ENCODE measurements around the gene PYGO2.
A peak's percentile ranks its signal among the peaks of the same experiment; 100 is the strongest.
"Not testable (repeated sequence)": the region's sequence is repeated elsewhere in the genome, so short reads cannot be mapped to it uniquely, and the experiment has no call there.

The PYGO2 gene

GRCh38 chr1:155000411-155000725 lies 38.8 kb upstream of the PYGO2 start:
- peak; percentile 61 for DNase-seq (ENCODE audit: low spot score)

GRCh38 chr1:154999571-155000410 lies 38.2 kb upstream of the PYGO2 start:
- peak; percentile 64 for DNase-seq (ENCODE audit: low spot score)

GRCh38 chr1:154998818-154999570 lies 37.4 kb upstream of the PYGO2 start:
- peak; percentile 90 for DNase-seq (ENCODE audit: low spot score)

GRCh38 chr1:154998201-154998780 lies 36.7 kb upstream of the PYGO2 start:
- no peak for DNase-seq (ENCODE audit: low spot score)

DNA sequence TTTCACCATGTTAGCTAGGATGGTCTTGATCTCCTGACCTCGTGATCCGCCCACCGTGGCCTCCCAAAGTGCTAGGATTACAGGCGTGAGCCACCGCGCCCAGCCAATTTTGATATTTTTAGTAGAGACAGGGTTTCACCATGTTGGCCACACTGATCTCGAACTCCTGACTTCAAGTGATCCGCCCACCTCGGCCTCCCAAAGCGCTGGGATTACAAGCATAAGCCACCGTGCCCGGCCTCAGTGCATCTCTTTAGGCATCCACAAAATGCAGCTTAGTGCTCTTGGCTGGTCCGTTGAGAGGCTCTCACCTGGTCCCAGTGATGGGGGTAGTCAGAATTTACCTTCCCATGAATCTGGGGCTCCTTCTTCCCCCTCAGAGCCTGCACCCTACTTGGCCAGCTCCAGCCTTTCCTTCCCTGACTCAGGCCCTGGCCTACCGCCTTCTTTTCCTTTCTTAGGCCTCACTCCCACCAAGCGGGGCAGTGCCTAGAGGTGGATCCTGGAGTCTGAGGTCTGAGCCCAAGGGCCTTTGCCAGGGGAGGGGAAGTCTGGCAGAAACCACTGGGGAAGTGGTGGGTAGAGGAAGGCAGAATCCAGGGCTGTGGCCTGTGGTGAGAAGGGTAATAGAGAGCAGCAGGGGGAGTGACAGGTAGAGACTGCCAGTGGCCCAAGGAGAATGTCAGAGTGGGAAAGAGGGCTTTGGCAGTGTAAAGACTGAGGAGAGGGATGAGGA lies 35.6 kb upstream of the PYGO2 start:
- no peak for DNase-seq (ENCODE audit: low spot score)

DNA sequence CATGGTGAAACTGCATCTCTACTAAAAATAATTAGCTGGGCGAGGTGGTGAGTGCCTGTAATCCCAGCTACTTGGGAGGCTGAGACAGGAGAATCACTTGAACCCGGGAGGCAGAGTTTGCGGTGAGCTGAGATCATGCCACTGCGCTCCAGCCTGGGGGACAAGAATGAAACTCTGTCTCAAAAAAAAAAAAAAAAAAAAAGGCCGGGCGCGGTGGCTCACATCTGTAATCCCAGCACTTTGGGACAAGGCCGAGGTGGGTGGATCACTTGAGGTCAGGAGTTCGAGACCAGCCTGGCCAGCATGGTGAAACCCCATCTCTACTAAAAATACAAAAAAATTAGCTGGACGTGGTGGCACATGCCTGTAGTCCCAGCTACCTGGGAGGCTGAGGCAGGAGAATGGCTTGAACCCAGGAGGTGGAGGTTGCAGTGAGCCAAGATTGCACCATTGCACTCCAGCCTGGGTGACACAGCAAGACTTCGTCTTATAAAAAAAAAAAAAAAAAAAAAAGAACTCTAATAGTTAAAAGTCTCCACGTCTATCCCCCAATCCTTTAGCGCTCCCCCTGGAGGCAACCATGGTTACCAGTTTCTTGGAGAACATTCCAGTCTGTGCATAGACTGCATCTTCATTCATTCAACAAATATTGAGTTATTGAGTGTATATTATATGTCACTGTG lies 33.9 kb upstream of the PYGO2 start:
- DNase-seq (ENCODE audit: low spot score) = peak; percentile 72

GRCh38 chr1:154994591-154994990 lies 33.0 kb upstream of the PYGO2 start:
- DNase-seq (ENCODE audit: low spot score) = no peak

DNA sequence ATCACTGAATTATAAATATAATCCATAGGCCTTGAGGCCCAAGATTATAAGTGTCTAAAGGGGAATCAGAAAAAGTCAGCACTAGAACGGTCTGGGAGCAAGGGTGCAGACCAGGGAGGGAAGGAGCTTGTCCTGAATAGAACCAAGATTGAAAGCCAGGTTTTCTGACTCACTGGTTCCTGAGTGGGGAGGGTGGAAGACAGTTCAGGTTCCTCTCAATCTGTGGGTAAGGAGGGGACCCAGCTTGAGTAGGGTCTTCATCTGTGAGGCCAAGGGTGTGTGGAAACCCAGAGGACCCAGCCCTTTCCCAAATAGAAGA lies 32.6 kb upstream of the PYGO2 start:
- DNase-seq (ENCODE audit: low spot score) = no peak

DNA sequence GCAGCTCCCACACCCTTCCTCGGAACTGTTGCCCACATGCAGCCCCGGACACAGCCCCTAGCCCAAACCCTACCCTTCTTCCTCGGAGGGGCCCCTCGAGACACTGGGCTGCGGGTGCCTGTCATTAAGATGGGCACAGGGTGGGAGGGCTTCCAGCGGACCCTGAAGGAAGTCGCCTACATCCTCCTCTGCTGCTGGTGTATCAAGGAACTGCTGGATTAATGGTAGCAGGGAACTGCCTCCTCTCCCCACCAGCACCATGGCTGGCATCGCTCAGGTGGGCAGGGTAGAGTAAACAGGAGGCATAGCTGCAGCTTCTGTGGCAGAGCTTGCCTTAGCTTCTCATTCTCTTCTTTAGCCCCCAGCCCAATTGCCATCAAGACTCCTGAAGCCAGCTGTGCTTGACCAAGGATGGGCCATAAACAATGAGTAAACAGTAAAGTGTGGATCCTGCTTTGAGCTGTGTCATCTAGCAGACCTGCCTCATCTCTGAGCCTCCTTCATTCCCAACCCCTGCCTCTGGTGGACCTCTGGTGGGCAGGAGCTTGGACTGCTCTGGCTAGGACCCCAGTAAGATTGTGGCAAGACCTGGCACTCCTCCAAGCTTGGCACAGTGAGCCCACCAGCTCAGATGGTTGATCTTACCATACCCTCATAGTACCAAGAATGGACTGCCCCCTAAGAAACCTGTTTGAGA lies 32.1 kb upstream of the PYGO2 start, which contains the start of gene LENEP:
TSS of gene LENEP (plus strand) at position 15 of the 697 bp plus-strand sequence. CDS start at position 37, 22 bp downstream.
- DNase-seq (ENCODE audit: low spot score) = no peak

DNA sequence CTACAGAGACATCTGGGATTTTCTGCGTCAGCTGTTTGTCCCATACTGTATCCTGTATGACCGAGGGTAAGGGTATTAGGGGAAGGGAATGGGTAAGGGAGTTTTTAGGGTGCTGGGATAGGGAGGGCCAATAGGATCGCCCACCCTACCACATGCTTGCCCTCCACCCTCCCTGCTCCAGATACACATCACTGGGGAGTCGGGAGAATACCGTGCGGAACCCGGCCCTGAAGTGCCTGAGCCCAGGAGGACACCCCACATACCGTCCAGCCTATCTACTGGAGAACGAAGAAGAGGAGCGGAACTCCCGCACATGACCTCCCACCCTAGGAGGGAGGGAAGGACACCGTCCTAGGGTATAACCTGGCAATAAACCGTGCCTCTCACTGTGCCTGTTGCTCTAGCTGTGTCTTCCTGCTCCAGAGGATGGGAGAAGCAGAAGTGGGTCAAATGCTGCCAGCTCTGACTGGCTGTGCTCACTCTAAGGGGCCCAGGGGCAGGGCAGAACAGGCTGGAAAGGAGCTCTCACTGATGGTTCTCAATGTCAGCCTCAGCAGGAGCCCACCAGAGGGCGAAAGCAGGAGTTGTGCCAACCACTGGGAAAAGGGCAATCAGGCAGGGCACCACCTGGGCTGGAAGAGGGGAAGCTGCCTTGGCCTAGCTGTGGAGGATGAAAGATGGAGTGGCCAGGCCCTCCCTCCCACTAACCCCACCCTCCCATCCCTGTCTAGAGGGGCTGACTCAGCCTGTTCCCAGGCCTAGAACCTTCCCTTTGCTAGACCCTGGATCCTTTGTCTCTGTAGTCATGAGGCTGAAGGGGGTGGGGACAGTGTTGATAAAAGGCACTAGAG lies 31.4 kb upstream of the PYGO2 start:
- DNase-seq (ENCODE audit: low spot score) = no peak

DNA sequence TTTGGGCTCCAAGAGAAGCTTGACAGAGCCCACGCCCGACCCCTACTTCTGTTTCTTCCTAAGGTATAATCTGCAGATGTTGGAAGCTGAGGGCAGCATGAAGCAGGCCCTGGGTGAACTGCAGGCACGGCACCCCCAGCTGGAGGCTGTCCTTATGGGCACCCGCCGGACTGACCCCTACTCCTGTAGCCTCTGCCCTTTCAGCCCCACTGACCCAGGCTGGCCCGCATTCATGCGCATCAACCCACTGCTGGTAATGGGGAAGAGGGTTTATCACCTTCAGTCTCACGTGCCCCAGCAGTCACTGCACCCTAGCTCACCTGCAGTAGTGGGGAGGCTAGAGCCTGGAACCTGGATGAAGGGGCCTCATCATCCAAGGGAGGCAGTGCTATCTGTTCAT lies 28.7 kb upstream of the PYGO2 start:
- no peak for DNase-seq (ENCODE audit: low spot score)

GRCh38 chr1:154989195-154989860 lies 27.7 kb upstream of the PYGO2 start:
- no peak for DNase-seq (ENCODE audit: low spot score)

- DNase-seq (ENCODE audit: low spot score) = no peak
Observed at GRCh38 chr1:154988058-154988954, 26.7 kb upstream of the PYGO2 start.

GRCh38 chr1:154987326-154987725 lies 25.7 kb upstream of the PYGO2 start:
- DNase-seq (ENCODE audit: low spot score) = no peak

GRCh38 chr1:154986736-154987135 lies 25.2 kb upstream of the PYGO2 start:
- not testable (repeated sequence) for DNase-seq (ENCODE audit: low spot score)

DNA sequence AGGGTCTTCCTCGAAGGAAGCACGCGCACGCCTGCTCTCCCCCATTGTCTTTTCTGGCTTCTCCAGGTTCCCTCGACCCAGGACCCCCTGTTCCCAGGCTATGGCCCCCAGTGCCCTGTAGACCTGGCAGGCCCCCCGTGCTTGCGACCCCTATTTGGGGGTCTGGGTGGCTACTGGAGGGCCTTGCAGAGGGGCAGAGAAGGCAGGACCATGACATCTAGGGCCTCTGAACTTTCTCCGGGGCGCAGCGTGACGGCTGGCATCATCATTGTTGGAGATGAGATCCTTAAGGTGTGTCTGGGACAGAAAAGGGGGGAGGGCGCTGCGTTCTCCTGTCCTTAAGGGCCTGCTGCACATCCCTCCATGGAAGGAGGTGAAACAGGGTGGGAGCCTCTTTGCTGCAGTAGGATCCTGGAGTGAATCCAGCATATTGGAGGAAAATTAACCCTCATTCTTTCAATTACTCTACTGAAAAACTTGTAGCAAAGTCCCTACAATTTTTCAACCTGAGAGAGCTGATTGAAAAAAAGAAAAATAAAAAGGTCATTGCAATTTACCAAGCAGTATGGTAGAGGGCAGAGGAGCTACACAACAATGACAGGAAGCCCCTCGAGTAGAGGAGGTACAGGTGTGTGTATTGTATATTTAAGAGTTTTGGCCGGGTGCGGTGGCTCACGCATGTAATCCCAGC lies 22.3 kb upstream of the PYGO2 start:
- no peak for DNase-seq (ENCODE audit: low spot score)

GRCh38 chr1:154982897-154983648 lies 21.5 kb upstream of the PYGO2 start, which contains the start of gene FLAD1:
FLAD1 (plus strand) TSS chr1:154983344; CDS start chr1:154983695, 351 bp downstream.
- DNase-seq (ENCODE audit: low spot score) = peak; percentile 100
